ENCODE measurements around the gene XXYLT1. TPM values are rescaled to one million over a fixed set of nuclear protein-coding genes. Genes with fewer than 3 reads are reported as not detected.

Gene XXYLT1
- total and polyA plus RNA-seq, 12 donors, result 2.2 to 7.2 (median 3.6) TPM

DNA sequence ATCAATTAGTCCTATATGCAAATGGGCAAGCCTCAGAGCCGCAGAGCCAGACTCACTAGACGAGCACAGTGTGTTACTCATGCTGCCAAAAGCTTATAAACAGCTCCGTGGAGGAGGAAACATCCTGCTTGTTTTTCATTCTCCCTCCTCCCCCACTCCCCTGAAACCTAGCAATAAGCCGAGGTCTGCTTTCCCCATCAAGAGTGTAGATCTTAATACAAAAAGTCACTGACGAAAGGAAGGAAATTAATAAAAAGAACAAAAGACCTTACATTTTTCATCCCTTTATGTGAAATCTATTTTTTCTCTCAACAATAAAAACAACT is 88.5 kb downstream of the XXYLT1 start:
- TF ChIP-seq, protein P1, sequence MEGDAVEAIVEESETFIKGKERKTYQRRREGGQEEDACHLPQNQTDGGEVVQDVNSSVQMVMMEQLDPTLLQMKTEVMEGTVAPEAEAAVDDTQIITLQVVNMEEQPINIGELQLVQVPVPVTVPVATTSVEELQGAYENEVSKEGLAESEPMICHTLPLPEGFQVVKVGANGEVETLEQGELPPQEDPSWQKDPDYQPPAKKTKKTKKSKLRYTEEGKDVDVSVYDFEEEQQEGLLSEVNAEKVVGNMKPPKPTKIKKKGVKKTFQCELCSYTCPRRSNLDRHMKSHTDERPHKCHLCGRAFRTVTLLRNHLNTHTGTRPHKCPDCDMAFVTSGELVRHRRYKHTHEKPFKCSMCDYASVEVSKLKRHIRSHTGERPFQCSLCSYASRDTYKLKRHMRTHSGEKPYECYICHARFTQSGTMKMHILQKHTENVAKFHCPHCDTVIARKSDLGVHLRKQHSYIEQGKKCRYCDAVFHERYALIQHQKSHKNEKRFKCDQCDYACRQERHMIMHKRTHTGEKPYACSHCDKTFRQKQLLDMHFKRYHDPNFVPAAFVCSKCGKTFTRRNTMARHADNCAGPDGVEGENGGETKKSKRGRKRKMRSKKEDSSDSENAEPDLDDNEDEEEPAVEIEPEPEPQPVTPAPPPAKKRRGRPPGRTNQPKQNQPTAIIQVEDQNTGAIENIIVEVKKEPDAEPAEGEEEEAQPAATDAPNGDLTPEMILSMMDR (IDR thresholded peaks at IDR 0.05), result no peak
- no peaks in the 10 kb centered on the region for H3K9me3 ChIP-seq
- H3K27ac ChIP-seq, result peak overlapping the region in 9 of 10 donors; percentile 22 to 90 (median 64)
- ATAC-seq (peak in 6 of 8 donors; percentile 40 to 72 (median 64)), DNase-seq (peak in 1 of 2 donors; percentile 70)
- no peak overlapping the region for H3K4me3 ChIP-seq
- 42 to 47% methylated on average over 5 of the region's 5 CpGs for WGBS, 2 donors
- peaks cover 26 to 97% (median 81%) of the 10 kb centered on the region in 9 donors for H3K4me1 ChIP-seq
- no peaks in the 10 kb centered on the region for H3K27me3 ChIP-seq
- H3K36me3 ChIP-seq, result no peaks in the 10 kb centered on the region
- intact Hi-C loops (cut with DNase I), result no loop called here

DNA sequence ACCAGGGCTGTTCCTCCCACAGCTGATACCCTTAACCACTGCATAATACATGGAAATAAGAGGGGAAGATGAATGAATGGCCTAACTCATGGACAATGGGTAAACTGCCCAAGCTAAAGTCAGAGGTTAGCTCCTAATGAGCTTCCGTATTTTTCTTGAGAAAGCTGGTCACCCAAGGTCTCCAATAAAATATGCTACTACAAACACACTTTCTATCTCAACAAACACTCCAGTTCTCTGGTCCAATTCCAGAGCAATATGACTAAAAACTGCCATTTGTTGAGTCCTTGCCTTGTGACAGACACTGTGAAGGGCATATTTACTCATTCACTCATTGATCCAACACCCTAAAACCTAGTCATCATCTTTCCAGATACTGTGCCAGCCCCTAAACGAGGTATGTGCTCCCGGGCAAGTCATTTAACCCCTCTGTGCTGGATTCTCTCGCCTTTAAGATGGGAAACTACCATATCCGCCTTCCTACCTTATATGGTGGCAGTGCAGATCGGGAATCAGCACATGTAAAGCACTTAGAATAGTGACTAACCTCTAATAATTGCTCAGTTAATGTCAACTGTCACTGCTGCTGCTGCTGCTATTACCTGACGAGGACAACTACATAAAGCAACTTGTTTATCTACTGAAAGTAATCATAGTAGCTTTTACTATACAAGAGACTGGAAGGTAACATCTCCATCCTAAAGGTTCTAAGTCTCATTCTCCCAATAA is 89.1 kb downstream of the XXYLT1 start:
- Histone ChIP-seq H3K4me3 (no peak overlapping the region), H3K27ac (peak overlapping the region in 7 of 10 donors; percentile 22 to 90 (median 81)), H3K36me3 (no peaks in the 10 kb centered on the region), H3K9me3 (no peaks in the 10 kb centered on the region), H3K4me1 (peaks cover 26 to 96% (median 79%) of the 10 kb centered on the region in 9 donors), H3K27me3 (no peaks in the 10 kb centered on the region)
- intact Hi-C loops (cut with DNase I), result no loop called here
- TF ChIP-seq, protein P1 (IDR thresholded peaks at IDR 0.05), result no peak
- no peak for DNase-seq
- ATAC-seq, result no peak
- WGBS, 2 donors, result 78 to 80% methylated on average over 7 of the region's 7 CpGs

DNA sequence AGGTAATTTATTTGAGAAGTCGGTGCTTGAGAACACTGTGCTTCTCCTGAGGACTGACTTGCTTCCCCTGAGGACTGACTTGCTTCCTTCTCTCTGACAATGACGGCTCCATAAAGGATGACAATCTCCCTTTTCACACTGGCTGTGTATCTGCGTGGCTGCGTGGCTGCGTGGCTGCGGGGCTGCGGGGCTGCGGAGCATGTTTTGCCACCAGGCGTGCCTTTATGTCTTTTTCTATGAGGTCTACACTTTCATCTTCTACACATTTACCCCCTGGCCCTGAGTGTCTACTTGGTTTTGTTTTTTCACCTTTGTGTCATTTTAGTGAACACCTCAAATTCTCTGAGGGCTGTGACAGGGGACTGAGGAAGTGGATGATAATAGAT is 89.9 kb downstream of the XXYLT1 start:
- H3K9me3 ChIP-seq, result no peaks in the 10 kb centered on the region

DNA sequence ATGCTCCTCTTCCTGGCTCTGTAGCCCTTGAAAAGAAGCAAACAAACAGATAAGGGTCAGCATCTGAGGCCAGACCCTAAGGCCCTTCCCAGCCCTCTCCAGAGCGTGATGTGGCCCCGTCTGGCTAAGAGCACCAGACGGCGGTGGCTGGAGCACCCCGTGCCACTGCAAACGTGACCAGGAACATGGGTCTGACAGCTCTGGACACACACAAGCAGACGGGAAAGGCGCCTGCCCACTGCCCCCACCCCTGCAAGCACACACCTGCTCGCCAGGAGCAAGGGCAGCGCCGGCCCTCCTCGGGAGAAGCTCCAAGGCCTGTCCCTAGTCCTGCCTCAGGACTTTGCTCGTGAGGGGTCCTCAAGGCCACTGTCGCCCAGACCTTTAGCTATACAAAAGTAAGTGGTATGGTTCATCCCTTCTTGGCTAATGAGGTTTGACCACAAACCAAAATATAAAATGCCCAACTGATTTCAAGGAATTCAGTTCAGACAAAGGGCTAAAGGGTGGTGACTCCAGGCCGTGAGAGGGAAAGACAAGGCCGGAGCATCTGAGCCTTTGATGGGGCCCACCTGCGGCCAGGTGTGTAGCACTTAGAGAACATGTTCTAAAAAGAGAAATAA is 90.4 kb downstream of the XXYLT1 start:
- TF ChIP-seq, protein P1 (IDR thresholded peaks at IDR 0.05), result no peak
- H3K36me3 ChIP-seq, result no peaks in the 10 kb centered on the region
- no peak overlapping the region for H3K4me3 ChIP-seq
- DNase-seq (peak in 1 of 2 donors; percentile 31), ATAC-seq (peak in 5 of 8 donors; percentile 1 to 33 (median 23))
- intact Hi-C loops (cut with DNase I), result no loop called here
- WGBS, 2 donors, result 73 to 82% methylated on average over 17 of the region's 17 CpGs
- H3K27me3 ChIP-seq, result no peaks in the 10 kb centered on the region
- H3K4me1 ChIP-seq, result peaks cover 26 to 86% (median 72%) of the 10 kb centered on the region in 9 donors
- peak overlapping the region; percentile 16 to 90 (median 80) for H3K27ac ChIP-seq
- H3K9me3 ChIP-seq, result no peaks in the 10 kb centered on the region

More for the DNA sequence above, 89.9 kb downstream of the XXYLT1 start:
- ATAC-seq, result no peak
- Histone ChIP-seq H3K27me3 (no peaks in the 10 kb centered on the region), H3K4me1 (peaks cover 26 to 91% (median 77%) of the 10 kb centered on the region in 9 donors), H3K27ac (peak overlapping the region in 9 of 10 donors; percentile 10 to 90 (median 80)), H3K36me3 (no peaks in the 10 kb centered on the region), H3K4me3 (no peak overlapping the region)
- intact Hi-C loops (cut with DNase I), result no loop called here
- no peak for DNase-seq
- TF ChIP-seq, protein P1 (IDR thresholded peaks at IDR 0.05), result no peak
- 82 to 86% methylated on average over 9 of the region's 9 CpGs for WGBS, 2 donors
